HG03520 (cell line): ENCODE measurements around the gene CTTNBP2NL.

Source experiments
- ATAC-seq: cut with Tn5 transposase; IDR thresholded peaks from one replicate; pipeline ENCODE4 v1.9.1; 2021; ENCODE audit warnings: mild to moderate bottlenecking, moderate library complexity; ENCODE audit not compliant: unreplicated experiment

Gene CTTNBP2NL, protein sequence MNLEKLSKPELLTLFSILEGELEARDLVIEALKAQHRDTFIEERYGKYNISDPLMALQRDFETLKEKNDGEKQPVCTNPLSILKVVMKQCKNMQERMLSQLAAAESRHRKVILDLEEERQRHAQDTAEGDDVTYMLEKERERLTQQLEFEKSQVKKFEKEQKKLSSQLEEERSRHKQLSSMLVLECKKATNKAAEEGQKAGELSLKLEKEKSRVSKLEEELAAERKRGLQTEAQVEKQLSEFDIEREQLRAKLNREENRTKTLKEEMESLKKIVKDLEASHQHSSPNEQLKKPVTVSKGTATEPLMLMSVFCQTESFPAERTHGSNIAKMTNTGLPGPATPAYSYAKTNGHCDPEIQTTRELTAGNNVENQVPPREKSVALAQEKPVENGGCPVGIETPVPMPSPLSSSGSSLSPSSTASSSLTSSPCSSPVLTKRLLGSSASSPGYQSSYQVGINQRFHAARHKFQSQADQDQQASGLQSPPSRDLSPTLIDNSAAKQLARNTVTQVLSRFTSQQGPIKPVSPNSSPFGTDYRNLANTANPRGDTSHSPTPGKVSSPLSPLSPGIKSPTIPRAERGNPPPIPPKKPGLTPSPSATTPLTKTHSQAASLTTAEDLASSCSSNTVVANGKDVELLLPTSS

GRCh38 chr1:112395821-112396652, at the start of gene CTTNBP2NL:
Gene CTTNBP2NL (plus strand): TSS chr1:112396214. CDS start chr1:112416166, 19,952 bp downstream.
- ATAC-seq, result peak; percentile 74

- ATAC-seq, result no peak
These were observed 49.1 kb upstream of the CTTNBP2NL start for GRCh38 chr1:112346801-112347350.

GRCh38 chr1:112356765-112357164, 39.2 kb upstream of the CTTNBP2NL start:
- no peak for ATAC-seq

DNA sequence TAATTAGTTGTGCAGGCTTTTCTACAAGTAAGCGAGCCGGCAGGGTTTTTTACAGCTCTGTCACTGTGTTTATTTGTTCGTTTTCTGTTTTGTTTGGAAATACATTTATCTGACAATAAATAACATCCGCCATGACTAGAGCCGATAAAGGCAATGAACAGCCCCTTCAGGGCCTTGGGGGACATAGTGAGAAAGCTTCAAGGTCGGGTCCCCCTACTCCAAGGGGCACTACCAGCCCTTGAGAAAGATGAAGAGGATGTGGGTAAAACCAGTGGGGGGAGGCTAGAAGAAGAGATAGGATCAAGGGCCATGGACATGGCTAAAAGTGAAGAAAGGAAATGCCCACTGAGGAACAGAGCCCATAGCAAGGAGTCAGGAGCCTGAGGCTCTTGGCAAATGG, 38.5 kb upstream of the CTTNBP2NL start:
- ATAC-seq, result no peak

DNA sequence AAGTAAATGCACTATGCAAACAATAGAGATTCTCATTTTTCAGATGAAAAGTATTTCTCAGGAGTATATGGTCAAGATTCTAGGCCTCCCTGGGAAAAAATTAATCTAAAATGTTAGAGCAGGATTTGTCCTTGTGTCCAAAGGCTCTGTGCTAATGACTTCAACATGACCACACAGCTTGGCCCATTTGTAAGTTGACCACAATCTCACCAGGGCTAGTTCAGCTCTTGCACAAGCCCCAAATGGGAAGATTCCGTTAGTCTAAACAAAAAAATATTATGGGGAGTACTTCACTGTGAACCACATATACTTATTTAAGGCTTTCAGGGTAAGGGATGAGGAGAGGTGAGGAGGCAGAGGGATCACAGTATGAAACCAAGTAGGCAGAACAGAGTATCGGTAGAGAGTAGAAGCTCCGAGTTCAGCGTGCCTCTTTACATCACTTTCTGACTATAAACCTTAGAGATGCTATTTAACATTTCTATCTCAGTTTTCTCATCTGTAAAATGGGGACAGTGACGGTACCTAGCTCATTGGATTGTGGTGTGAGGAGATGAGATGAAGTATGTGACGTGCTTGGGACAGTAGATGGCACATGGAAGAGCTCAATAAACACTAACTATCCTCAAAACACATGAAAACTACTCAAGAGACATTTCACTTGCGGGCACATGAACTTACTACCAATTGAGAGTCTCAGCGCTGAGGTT, 37.8 kb upstream of the CTTNBP2NL start:
- ATAC-seq, result no peak

GRCh38 chr1:112358798-112359408, 37.1 kb upstream of the CTTNBP2NL start:
- no peak for ATAC-seq

DNA sequence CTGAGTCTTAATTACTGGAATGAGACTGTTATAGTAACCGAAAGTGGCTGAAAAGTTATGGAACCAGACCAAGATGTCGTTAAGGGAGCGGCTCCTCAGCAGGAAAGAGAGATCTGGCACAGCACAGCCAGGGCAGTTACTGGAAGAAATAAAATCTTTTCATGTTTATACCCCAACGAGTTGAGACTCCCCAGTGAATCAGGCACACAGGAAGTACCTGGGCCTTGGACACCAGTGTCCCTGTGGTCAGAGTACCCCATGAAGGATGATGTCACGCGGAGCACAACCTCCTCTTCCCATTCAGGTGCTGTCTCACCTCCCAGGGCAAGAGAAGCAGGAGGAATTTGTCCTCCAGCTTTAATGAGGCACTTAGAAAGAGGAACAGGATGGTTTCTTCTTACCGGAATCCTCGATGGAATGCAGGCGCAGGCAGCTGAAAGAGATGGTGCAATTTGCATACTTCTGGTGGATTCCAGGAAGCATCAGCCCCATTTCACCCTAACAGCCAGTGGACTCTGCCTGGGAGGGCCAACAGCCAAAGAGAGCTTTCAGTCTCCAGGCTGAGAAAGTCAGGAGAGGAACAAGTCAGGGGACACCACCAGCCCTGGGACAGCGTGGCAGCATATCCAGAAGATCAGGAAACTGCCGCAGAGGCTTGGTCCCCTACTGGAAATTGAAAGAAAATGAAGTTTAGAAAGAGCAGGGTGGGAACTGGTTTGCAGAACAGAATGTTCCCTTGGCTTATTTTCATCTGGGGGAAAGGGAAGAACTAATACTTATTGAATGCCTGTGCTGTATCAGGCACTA, 35.9 kb upstream of the CTTNBP2NL start:
- no peak for ATAC-seq

DNA sequence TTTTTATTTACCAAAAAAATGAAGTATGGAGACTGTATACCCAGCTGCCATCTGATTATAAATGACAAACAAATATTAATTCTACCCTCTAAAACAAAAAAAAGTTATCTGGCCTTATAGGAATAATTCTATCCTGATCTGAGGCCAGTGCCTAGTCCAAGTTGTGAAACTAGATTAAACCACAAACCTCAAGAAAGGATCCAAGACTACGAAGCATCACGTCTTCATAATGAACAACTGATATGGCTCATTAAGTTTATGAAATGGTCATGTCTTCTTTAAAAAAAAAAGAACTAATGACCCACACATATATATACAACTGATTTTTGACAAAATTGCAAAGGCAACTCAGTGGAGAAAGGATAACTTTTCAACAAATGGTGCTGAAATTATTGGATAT, 32.4 kb upstream of the CTTNBP2NL start:
- no peak for ATAC-seq

DNA sequence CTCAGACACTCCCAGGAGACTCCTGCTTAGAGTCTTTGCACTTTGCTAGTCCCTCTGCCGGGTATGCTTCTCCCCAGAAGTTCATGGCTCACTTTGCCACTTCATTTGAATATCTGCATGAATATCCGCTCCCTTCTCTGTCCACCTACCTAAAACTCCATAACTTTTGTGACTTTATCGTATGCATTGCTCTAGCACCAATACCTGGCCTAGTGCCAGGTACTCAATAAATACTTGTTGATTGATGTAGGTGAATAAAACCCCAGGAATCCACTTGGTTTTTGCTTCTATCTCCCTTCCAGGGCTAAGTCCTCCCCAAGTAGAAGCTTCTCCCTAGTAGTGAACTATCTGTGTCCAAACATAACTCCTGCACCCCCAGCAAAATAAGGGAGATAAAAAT, 27.8 kb upstream of the CTTNBP2NL start:
- no peak for ATAC-seq

GRCh38 chr1:112369392-112370285, 26.4 kb upstream of the CTTNBP2NL start:
- peak; percentile 85 for ATAC-seq

DNA sequence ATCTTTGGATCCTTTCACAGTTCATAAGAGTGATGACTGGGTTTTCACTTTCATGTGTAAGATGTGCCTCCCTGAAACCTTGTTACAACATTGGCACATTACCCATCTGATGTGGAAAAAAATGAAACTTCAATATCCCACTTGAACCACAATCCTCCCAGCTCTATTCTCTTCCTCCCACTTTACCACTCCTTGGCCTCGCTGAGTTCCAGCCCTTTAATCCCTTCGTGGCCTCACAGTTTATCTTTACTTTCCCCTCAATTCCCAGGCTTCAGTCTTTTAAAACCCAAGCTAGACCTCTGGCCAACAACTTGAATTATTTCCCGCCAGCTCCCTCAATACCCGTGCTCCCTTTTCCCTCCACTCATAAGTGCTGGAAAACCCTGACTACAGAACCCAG, 25.0 kb upstream of the CTTNBP2NL start:
- no peak for ATAC-seq

DNA sequence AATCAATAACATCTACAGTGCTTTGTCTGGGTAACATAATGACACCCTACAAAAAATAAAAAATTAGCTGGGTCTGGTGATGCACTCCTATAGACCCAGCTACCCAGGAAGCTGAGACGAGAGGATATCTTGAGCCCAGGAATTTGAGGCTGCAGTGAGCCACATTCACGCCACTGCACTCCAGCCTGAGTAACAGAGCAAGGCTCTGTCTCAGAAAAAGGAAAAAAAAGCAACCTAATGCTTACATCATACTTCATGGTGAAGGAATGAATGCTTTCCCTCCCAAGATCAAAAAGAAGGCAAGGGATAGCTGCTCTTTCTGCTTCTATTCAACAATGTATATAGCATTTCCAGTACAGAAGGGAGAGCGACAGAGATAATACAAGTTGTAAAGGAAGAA, 24.2 kb upstream of the CTTNBP2NL start:
- ATAC-seq, result no peak

DNA sequence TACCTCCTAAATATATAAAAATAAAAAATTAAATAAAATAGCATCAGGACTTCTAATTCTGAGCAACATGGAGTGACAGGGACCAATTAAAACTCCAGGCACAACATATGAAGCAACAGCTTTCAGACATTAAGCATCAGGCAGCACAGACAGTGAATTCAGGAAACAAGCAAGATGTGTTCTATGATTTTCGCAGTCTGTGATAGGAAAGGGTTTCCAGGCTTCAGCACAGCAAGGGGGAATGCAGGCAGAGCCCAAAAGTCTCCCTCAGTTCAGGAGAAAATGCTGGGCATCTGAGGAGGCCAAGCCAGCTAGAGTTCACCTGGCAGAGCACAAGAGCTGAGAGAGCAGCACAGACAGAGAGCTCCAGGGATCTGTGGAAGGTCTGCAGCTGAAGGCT, 22.2 kb upstream of the CTTNBP2NL start:
- no peak for ATAC-seq

- no peak for ATAC-seq
These were observed 20.3 kb upstream of the CTTNBP2NL start for GRCh38 chr1:112375701-112376100.

DNA sequence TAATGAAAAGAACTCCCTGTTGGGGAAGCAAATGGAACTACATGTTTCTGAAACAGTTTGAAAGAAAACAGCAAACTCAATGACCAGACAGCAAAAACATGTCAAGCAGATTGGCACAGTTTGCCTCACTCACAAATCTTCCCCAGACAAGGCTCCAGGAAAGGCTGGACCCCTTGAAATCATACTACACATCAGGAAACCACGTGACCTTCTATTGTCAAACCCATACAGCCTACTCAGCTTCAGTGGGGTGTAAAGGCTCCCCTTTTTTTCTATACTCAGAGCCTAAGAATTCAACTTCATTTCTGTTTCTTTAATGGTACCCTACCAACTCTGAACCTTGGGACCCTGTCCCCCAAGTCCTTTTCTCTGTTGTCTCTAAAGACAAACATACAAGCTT, 15.7 kb upstream of the CTTNBP2NL start:
- ATAC-seq, result no peak

- ATAC-seq, result no peak
These were observed 14.5 kb upstream of the CTTNBP2NL start for GRCh38 chr1:112381324-112382076.

- ATAC-seq, result no peak
These were observed 12.1 kb upstream of the CTTNBP2NL start for GRCh38 chr1:112383759-112384370.
